Adipocyte (in vitro differentiated cells): Measurements from ENCODE around the gene DNMT3A.

Experiments
- DNase-seq: peaks from one replicate; pipeline ENCODE4 v3.0.0-alpha.2; 2015; ENCODE audit warnings: low read depth
- H3K27me3 ChIP-seq: replicated peaks from 2 replicates; pipeline ENCODE4 v1.7.0; 2013; ENCODE audit warnings: mild to moderate bottlenecking, low read length, moderate library complexity; ENCODE audit not compliant: control insufficient read depth, insufficient read depth
- H3K36me3 ChIP-seq: 2 replicates; pipeline ENCODE4 v1.7.0; 2013; ENCODE audit warnings: low read length, mild to moderate bottlenecking, moderate library complexity; ENCODE audit not compliant: control insufficient read depth, insufficient read depth, severe bottlenecking
- H3K4me1 ChIP-seq: 2 replicates; pipeline ENCODE4 v1.7.0; 2013; ENCODE audit warnings: mild to moderate bottlenecking, low read length, moderate library complexity; ENCODE audit not compliant: control insufficient read depth, insufficient read depth
- H3K4me3 ChIP-seq: 2 replicates; pipeline ENCODE4 v1.7.0; 2013; ENCODE audit warnings: mild to moderate bottlenecking, low read length, moderate library complexity
- H3K9ac ChIP-seq: 2 replicates; pipeline ENCODE4 v1.7.0; 2013; ENCODE audit warnings: mild to moderate bottlenecking, low read length, moderate library complexity
- H3K9me3 ChIP-seq: 2 replicates; pipeline ENCODE4 v1.7.0; 2013; ENCODE audit warnings: mild to moderate bottlenecking, low read length, moderate library complexity; ENCODE audit not compliant: control insufficient read depth

DNMT3A gene

GRCh38 chr2:25358836-25359235 is 17.1 kb upstream of the DNMT3A start:
- DNase-seq = no peak
- Histone ChIP-seq H3K4me1 (peaks cover 5% of the 10 kb centered on the region), H3K27me3 (peaks cover 12% of the 10 kb centered on the region)

GRCh38 chr2:25358249-25358815 is 16.6 kb upstream of the DNMT3A start:
- H3K4me1 ChIP-seq = peaks cover 5% of the 10 kb centered on the region
- no peak overlapping the region for H3K4me3 ChIP-seq
- H3K27me3 ChIP-seq = peaks cover 12% of the 10 kb centered on the region
- no peaks in the 10 kb centered on the region for H3K9me3 ChIP-seq
- H3K36me3 ChIP-seq = no peaks in the 10 kb centered on the region
- DNase-seq = no peak
- H3K9ac ChIP-seq = no peak overlapping the region

More at GRCh38 chr2:25358836-25359235, 17.1 kb upstream of the DNMT3A start:
- Histone ChIP-seq H3K36me3 (no peaks in the 10 kb centered on the region), H3K4me3 (no peak overlapping the region), H3K9ac (no peak overlapping the region), H3K9me3 (no peaks in the 10 kb centered on the region)

GRCh38 chr2:25356088-25356487 is 14.4 kb upstream of the DNMT3A start:
- Histone ChIP-seq H3K36me3 (no peaks in the 10 kb centered on the region), H3K4me3 (no peak overlapping the region), H3K27me3 (peaks cover 12% of the 10 kb centered on the region), H3K9me3 (no peaks in the 10 kb centered on the region), H3K9ac (no peak overlapping the region), H3K4me1 (no peaks in the 10 kb centered on the region)
- no peak for DNase-seq

- H3K4me3 ChIP-seq = no peak overlapping the region
- H3K4me1 ChIP-seq = no peaks in the 10 kb centered on the region
- no peaks in the 10 kb centered on the region for H3K9me3 ChIP-seq
- H3K36me3 ChIP-seq = no peaks in the 10 kb centered on the region
- no peak for DNase-seq
- H3K9ac ChIP-seq = no peak overlapping the region
- peaks cover 12% of the 10 kb centered on the region for H3K27me3 ChIP-seq
Observed at GRCh38 chr2:25355270-25355669, 13.5 kb upstream of the DNMT3A start.

GRCh38 chr2:25354116-25354515 is 12.4 kb upstream of the DNMT3A start:
- DNase-seq = no peak
- H3K36me3 ChIP-seq = no peaks in the 10 kb centered on the region
- H3K4me3 ChIP-seq = no peak overlapping the region

GRCh38 chr2:25349397-25349796 is 7.7 kb upstream of the DNMT3A start:
- Histone ChIP-seq H3K4me3 (no peak overlapping the region), H3K9me3 (no peaks in the 10 kb centered on the region), H3K27me3 (peaks cover 4% of the 10 kb centered on the region), H3K4me1 (peaks cover 5% of the 10 kb centered on the region), H3K9ac (no peak overlapping the region), H3K36me3 (no peaks in the 10 kb centered on the region)
- peak; percentile 42 for DNase-seq

More at GRCh38 chr2:25354116-25354515, 12.4 kb upstream of the DNMT3A start:
- H3K27me3 ChIP-seq = peaks cover 12% of the 10 kb centered on the region
- H3K4me1 ChIP-seq = peaks cover 5% of the 10 kb centered on the region
- no peak overlapping the region for H3K9ac ChIP-seq
- H3K9me3 ChIP-seq = no peaks in the 10 kb centered on the region

- no peaks in the 10 kb centered on the region for H3K9me3 ChIP-seq
- H3K36me3 ChIP-seq = no peaks in the 10 kb centered on the region
- no peaks in the 10 kb centered on the region for H3K27me3 ChIP-seq
- no peak overlapping the region for H3K9ac ChIP-seq
- peak; percentile 22 for DNase-seq
- H3K4me1 ChIP-seq = peaks cover 5% of the 10 kb centered on the region
- H3K4me3 ChIP-seq = no peak overlapping the region
Observed at GRCh38 chr2:25347846-25348245, 6.1 kb upstream of the DNMT3A start.

- Histone ChIP-seq H3K27me3 (no peaks in the 10 kb centered on the region), H3K4me3 (no peak overlapping the region), H3K4me1 (peaks cover 5% of the 10 kb centered on the region), H3K9ac (no peak overlapping the region), H3K9me3 (no peaks in the 10 kb centered on the region), H3K36me3 (no peaks in the 10 kb centered on the region)
- peak; percentile 14 for DNase-seq
Observed at GRCh38 chr2:25347205-25347815, 5.6 kb upstream of the DNMT3A start.

GRCh38 chr2:25343187-25343825 is 1.6 kb upstream of the DNMT3A start:
- Histone ChIP-seq H3K9me3 (no peaks in the 10 kb centered on the region), H3K4me1 (no peaks in the 10 kb centered on the region), H3K27me3 (no peaks in the 10 kb centered on the region), H3K36me3 (no peaks in the 10 kb centered on the region), H3K9ac (no peak overlapping the region), H3K4me3 (no peak overlapping the region)
- no peak for DNase-seq

- peak overlapping the region; percentile 76 for H3K4me3 ChIP-seq
- H3K9ac ChIP-seq = peak overlapping the region; percentile 51
- H3K4me1 ChIP-seq = no peaks in the 10 kb centered on the region
- no peaks in the 10 kb centered on the region for H3K36me3 ChIP-seq
- DNase-seq = peak; percentile 95
- H3K27me3 ChIP-seq = no peaks in the 10 kb centered on the region
- H3K9me3 ChIP-seq = no peaks in the 10 kb centered on the region
Observed at GRCh38 chr2:25342372-25343186, 854 bp upstream of the DNMT3A start.
